ENCODE data around the gene ADAM33. TPM values are rescaled to one million over a fixed set of nuclear protein-coding genes. Genes with fewer than 3 reads are reported as not detected.

ADAM33 gene
- total RNA-seq, 1 experiment from 2014 or later = not detected

DNA sequence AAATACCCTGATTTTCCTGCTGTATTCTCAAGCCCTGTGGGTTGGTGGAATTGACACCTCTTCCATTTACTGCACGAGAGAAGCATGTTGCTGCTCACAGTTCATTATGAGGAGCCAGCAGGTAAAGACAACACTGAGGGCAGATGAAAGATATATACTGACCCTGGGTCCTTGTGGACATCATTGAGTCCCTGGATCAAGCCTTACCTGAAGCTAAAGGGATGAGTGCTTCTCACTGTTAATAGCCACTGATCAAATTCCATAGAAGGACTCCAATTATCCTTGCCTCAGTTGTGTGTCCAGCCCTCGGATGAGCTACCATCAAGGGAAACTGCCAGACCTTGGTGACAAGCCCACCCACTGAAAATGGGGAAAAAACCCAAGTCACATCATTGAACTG is 38.3 kb upstream of the ADAM33 start:
- Mint-ChIP-seq H3K9me3 (ENCODE audit: unreplicated experiment) (no peaks in the 10 kb centered on the region), H3K27ac (ENCODE audit: low read depth, unreplicated experiment) (no peak overlapping the region), H3K27me3 (ENCODE audit: insufficient read depth, unreplicated experiment) (peaks cover 51% of the 10 kb centered on the region), H3K36me3 (ENCODE audit: insufficient read depth, unreplicated experiment) (no peaks in the 10 kb centered on the region), H3K4me3 (ENCODE audit: unreplicated experiment) (no peak overlapping the region), H3K4me1 (ENCODE audit: insufficient read depth, unreplicated experiment) (no peaks in the 10 kb centered on the region)
- ChIA-PET POLR2A (interaction anchor here (0.7 to 0.8 kb wide), 2 partner anchors 37 to 258 kb away, joined by 3 to 6 read pairs; no protein-coding TSS in a partner anchor), CTCF (interaction anchor here (0.6 to 3.0 kb wide), 7 partner anchors 9 to 667 kb away, joined by 3 to 22 read pairs (median 5); no protein-coding TSS in a partner anchor)
- DNase-seq (ENCODE audit: unreplicated experiment) = no peak
- TF ChIP-seq CTCF (IDR thresholded peaks at IDR 0.05; ENCODE audit: unreplicated experiment) = no peak
- intact Hi-C loops (cut with micrococcal nuclease) = no loop called here
- no TSS peak for BruUV-seq (replicated peaks)

DNA sequence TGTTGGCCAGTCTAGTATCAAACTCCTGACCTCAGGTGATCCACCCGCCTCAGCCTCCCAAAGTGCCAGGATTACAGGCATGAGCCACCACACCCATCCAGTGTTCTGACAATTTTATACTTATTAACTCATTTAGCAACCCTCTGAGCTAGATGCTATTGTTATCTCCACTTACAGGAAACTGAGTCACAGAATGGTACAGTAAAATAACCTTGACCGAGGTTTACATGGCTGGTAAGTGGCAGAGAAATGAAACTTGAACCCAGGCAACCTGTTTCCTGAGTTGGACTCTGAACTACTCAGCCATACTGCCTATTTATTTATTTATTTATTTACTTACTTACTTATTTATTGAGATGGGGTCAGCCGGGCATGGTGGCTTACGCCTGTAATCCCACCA is 37.2 kb upstream of the ADAM33 start:
- DNase-seq (ENCODE audit: unreplicated experiment) = no peak
- no peaks in the 10 kb centered on the region for H3K36me3 Mint-ChIP-seq (ENCODE audit: insufficient read depth, unreplicated experiment)
- ChIA-PET POLR2A (interaction anchor here (0.7 kb wide), 1 partner anchor 33 kb away, joined by 3 read pairs; no protein-coding TSS in a partner anchor), CTCF (interaction anchor here (0.7 to 3.0 kb wide), 8 partner anchors 8 to 355 kb away, joined by 3 to 22 read pairs (median 4); no protein-coding TSS in a partner anchor)
- peaks cover 43% of the 10 kb centered on the region for H3K27me3 Mint-ChIP-seq (ENCODE audit: insufficient read depth, unreplicated experiment)
- H3K4me3 Mint-ChIP-seq (ENCODE audit: unreplicated experiment) = no peak overlapping the region
- no peaks in the 10 kb centered on the region for H3K9me3 Mint-ChIP-seq (ENCODE audit: unreplicated experiment)
- no peaks in the 10 kb centered on the region for H3K4me1 Mint-ChIP-seq (ENCODE audit: insufficient read depth, unreplicated experiment)
- intact Hi-C loops (cut with micrococcal nuclease) = no loop called here
- no TSS peak for BruUV-seq (replicated peaks)
- H3K27ac Mint-ChIP-seq (ENCODE audit: low read depth, unreplicated experiment) = no peak overlapping the region
- TF ChIP-seq CTCF (IDR thresholded peaks at IDR 0.05; ENCODE audit: unreplicated experiment) = no peak

- no peak overlapping the region for H3K4me3 Mint-ChIP-seq (ENCODE audit: unreplicated experiment)
- TF ChIP-seq CTCF (IDR thresholded peaks at IDR 0.05; ENCODE audit: unreplicated experiment) = peak; percentile 67
These were observed 34.5 kb upstream of the ADAM33 start for GRCh38 chr20:3716195-3716834.

DNA sequence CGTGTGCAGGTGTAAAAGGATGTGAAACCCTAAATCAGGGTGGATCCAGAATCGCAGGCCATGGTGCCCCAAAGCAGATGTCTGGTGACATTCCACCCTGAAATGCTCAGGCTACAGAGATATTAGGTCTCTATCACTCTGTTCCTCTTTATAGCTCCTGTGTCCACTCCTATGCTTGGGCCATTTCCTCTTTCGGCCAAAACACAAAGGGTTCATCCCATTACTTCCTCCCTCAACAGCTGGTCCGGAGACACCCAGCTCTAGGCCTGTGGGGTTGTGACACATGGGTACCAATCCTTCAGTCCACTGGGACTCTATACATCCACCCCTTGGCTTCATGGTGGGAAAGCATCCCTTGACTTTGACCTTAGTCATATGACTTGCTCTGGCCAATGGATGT is 32.3 kb upstream of the ADAM33 start:
- Mint-ChIP-seq H3K9me3 (ENCODE audit: unreplicated experiment) (no peaks in the 10 kb centered on the region), H3K27me3 (ENCODE audit: insufficient read depth, unreplicated experiment) (no peaks in the 10 kb centered on the region), H3K27ac (ENCODE audit: low read depth, unreplicated experiment) (no peak overlapping the region), H3K36me3 (ENCODE audit: insufficient read depth, unreplicated experiment) (peaks cover 6% of the 10 kb centered on the region), H3K4me1 (ENCODE audit: insufficient read depth, unreplicated experiment) (no peaks in the 10 kb centered on the region), H3K4me3 (ENCODE audit: unreplicated experiment) (no peak overlapping the region)
- intact Hi-C loops (cut with micrococcal nuclease) = no loop called here
- ChIA-PET POLR2A (no interaction called here), CTCF (interaction anchor here (0.6 to 2.3 kb wide), 4 partner anchors 17 to 55 kb away, joined by 3 to 11 read pairs (median 4); no protein-coding TSS in a partner anchor)
- no TSS peak for BruUV-seq (replicated peaks)
- TF ChIP-seq CTCF (IDR thresholded peaks at IDR 0.05; ENCODE audit: unreplicated experiment) = no peak
- DNase-seq (ENCODE audit: unreplicated experiment) = no peak

More at GRCh38 chr20:3716195-3716834, 34.5 kb upstream of the ADAM33 start:
- Mint-ChIP-seq H3K27ac (ENCODE audit: low read depth, unreplicated experiment) (no peak overlapping the region), H3K36me3 (ENCODE audit: insufficient read depth, unreplicated experiment) (peaks cover 6% of the 10 kb centered on the region), H3K4me1 (ENCODE audit: insufficient read depth, unreplicated experiment) (no peaks in the 10 kb centered on the region), H3K9me3 (ENCODE audit: unreplicated experiment) (no peaks in the 10 kb centered on the region), H3K27me3 (ENCODE audit: insufficient read depth, unreplicated experiment) (peaks cover 18% of the 10 kb centered on the region)
- no TSS peak for BruUV-seq (replicated peaks)
- DNase-seq (ENCODE audit: unreplicated experiment) = peak; percentile 59
- intact Hi-C loops (cut with micrococcal nuclease) = loop anchor here (1.0 to 2.0 kb wide), 4 partner anchors 32 to 104 kb away; partner anchors contain the start of genes AP5S1 and SPEF1
- POLR2A ChIA-PET = interaction anchor here (1.1 kb wide), 1 partner anchor 29 kb away, joined by 3 read pairs; no protein-coding TSS in a partner anchor
- CTCF ChIA-PET = interaction anchor here (0.6 to 2.0 kb wide), 18 partner anchors 11 to 139 kb away, joined by 3 to 10 read pairs (median 4); partner anchors contain the start of genes AP5S1 and SPEF1

Measured in MCF 10A (cell line).